Liver (tissue), 9 donors: ENCODE data around the gene MTARC2. TPM values are rescaled to one million over a fixed set of nuclear protein-coding genes. Genes with fewer than 3 reads are reported as not detected.
A peak's percentile ranks its signal among the peaks of the same experiment; 100 is the strongest.

ENCODE experiments used
- DNase-seq: peaks from one replicate; pipeline ENCODE4 v3.0.0-alpha.2; 2017; ENCODE audit warnings: low spot score
- H3K27ac ChIP-seq, 2 donors: one replicate each; pipeline ENCODE4 v1.7.0; 2013; ENCODE audit warnings: inconsistent platforms in 2 of 2, low read length in 2 of 2, control low read depth in 1 of 2, low read depth in 1 of 2, mild to moderate bottlenecking in 1 of 2
- H3K27me3 ChIP-seq, 4 donors: one replicate each; pipeline versions ENCODE4 v1.6.1 to v1.7.0; 2013; ENCODE audit warnings: low read length in 3 of 4, inconsistent platforms in 1 of 4, mild to moderate bottlenecking in 1 of 4, moderate library complexity in 1 of 4; ENCODE audit not compliant: control insufficient read depth in 4 of 4, insufficient read depth in 4 of 4
- H3K36me3 ChIP-seq, 4 donors: one replicate each; pipeline versions ENCODE4 v1.6.1 to v1.7.0; 2013; ENCODE audit warnings: low read length in 3 of 4, mild to moderate bottlenecking in 3 of 4, low read depth in 1 of 4, moderate library complexity in 1 of 4; ENCODE audit not compliant: control insufficient read depth in 4 of 4, insufficient read depth in 3 of 4
- H3K4me1 ChIP-seq, 4 donors: one replicate each; pipeline versions ENCODE4 v1.6.1 to v1.7.0; 2013; ENCODE audit warnings: low read length in 3 of 4, mild to moderate bottlenecking in 3 of 4, moderate library complexity in 1 of 4; ENCODE audit not compliant: control insufficient read depth in 4 of 4, insufficient read depth in 4 of 4
- H3K4me3 ChIP-seq, 3 donors: one replicate each; pipeline versions ENCODE4 v1.6.1 to v1.7.0; 2013; ENCODE audit warnings: low read length in 3 of 3, control low read depth in 1 of 3, low read depth in 1 of 3, mild to moderate bottlenecking in 1 of 3
- H3K9ac ChIP-seq, 2 donors: one replicate each; pipeline ENCODE4 v1.7.0; 2013; ENCODE audit warnings: low read length in 2 of 2, mild to moderate bottlenecking in 2 of 2, moderate library complexity in 2 of 2, control low read depth in 1 of 2, low read depth in 1 of 2
- H3K9me3 ChIP-seq, 4 donors: one replicate each; pipeline versions ENCODE4 v1.6.1 to v1.7.0; 2013; ENCODE audit warnings: low read length in 3 of 4; ENCODE audit not compliant: control insufficient read depth in 4 of 4
- EGR1 ChIP-seq, 2 donors: IDR thresholded peaks; 2 replicates each; pipeline ENCODE4 v1.6.1; 2016 to 2018; ENCODE audit warnings: antibody characterized with exemption in 2 of 2, low read depth in 2 of 2
- FOXA1 ChIP-seq: IDR thresholded peaks from 2 replicates; pipeline ENCODE4 v1.6.1; 2016; ENCODE audit warnings: antibody characterized with exemption
- FOXA2 ChIP-seq: IDR thresholded peaks from 2 replicates; pipeline ENCODE4 v1.6.1; 2016; ENCODE audit warnings: antibody characterized with exemption
- GABPA ChIP-seq, 2 donors: IDR thresholded peaks in 1 of 2; conservative IDR thresholded peaks in 1 of 2; 2 replicates each; pipeline ENCODE4 v1.6.1; 2016; ENCODE audit warnings: antibody characterized with exemption in 2 of 2, mild to moderate bottlenecking in 1 of 2, moderate library complexity in 1 of 2
- HNF4A ChIP-seq, 2 donors: conservative IDR thresholded peaks; 2 replicates each; pipeline ENCODE4 v1.6.1; 2016; ENCODE audit warnings: antibody characterized with exemption in 2 of 2, mild to moderate bottlenecking in 2 of 2
- HNF4G ChIP-seq: IDR thresholded peaks from 2 replicates; pipeline ENCODE4 v1.6.1; 2016; ENCODE audit warnings: antibody characterized with exemption
- JUND ChIP-seq, 2 donors: IDR thresholded peaks; 2 replicates each; pipeline ENCODE4 v1.6.1; 2016; ENCODE audit warnings: antibody characterized with exemption in 2 of 2
- NR2F2 ChIP-seq: IDR thresholded peaks from 2 replicates; pipeline ENCODE4 v1.6.1; 2016; ENCODE audit warnings: antibody characterized with exemption
- RAD21 ChIP-seq, 2 donors: IDR thresholded peaks; 2 replicates each; pipeline ENCODE4 v1.6.1; 2016; ENCODE audit warnings: antibody characterized with exemption in 2 of 2, mild to moderate bottlenecking in 2 of 2
- RXRA ChIP-seq, 2 donors: IDR thresholded peaks; 2 replicates each; pipeline ENCODE4 v1.6.1; 2017 to 2018; ENCODE audit warnings: antibody characterized with exemption in 2 of 2, mild to moderate bottlenecking in 1 of 2
- SP1 ChIP-seq: IDR thresholded peaks from 2 replicates; pipeline ENCODE4 v1.6.1; 2018; ENCODE audit warnings: antibody characterized with exemption, mild to moderate bottlenecking
- TAF1 ChIP-seq: conservative IDR thresholded peaks from 2 replicates; pipeline ENCODE4 v1.6.1; 2016; ENCODE audit warnings: antibody characterized with exemption, mild to moderate bottlenecking
- YY1 ChIP-seq: IDR thresholded peaks from 2 replicates; pipeline ENCODE4 v1.6.1; 2016; ENCODE audit warnings: antibody characterized with exemption, mild to moderate bottlenecking
- whole genome bisulfite sequencing: extraction: QIAGEN DNeasy Blood & Tissue Kit; methylation state at CpG from one replicate; pipeline ENCODE4 v1.1.7; 2013; 5-methylcytosine and 5-hydroxymethylcytosine counted together
- polyA plus RNA-seq, 2 donors: library from polyadenylated mRNA; stranded (reverse) in 1 of 2; unstranded in 1 of 2; fragments of 200-250 nt in 1 of 2; fragments of >200 nt in 1 of 2; fragmentation: Nextera tagmentation in 1 of 2; extraction: Ambion mirVana in 1 of 2; gene quantifications; one replicate each; pipeline versions ENCODE4 v1.2.1 to v1.2.3, GENCODE V29; 2013 to 2015
- total RNA-seq, 2 donors: library from RNA; depleted of rRNA; stranded (reverse); fragments of >200 nt; gene quantifications; one replicate each; pipeline ENCODE4 v1.2.3, GENCODE V29; 2014
- TF ChIP-seq, protein P1 (sequence below): IDR thresholded peaks from 2 replicates; pipeline ENCODE4 v1.6.1; 2016; ENCODE audit warnings: antibody characterized with exemption
- TF ChIP-seq, protein P2 (sequence below): IDR thresholded peaks from 2 replicates; pipeline ENCODE4 v1.6.1; 2016; ENCODE audit warnings: antibody characterized with exemption, mild to moderate bottlenecking
- TF ChIP-seq, protein P3 (sequence below): IDR thresholded peaks from 2 replicates; pipeline ENCODE4 v1.6.1; 2016; ENCODE audit warnings: antibody characterized with exemption
- TF ChIP-seq, protein P4 (sequence below): IDR thresholded peaks from 2 replicates; pipeline ENCODE4 v1.6.1; 2016; ENCODE audit warnings: antibody characterized with exemption
- TF ChIP-seq, protein P5 (sequence below): fragments of 150-350 bp; IDR thresholded peaks from 2 replicates; pipeline ENCODE4 v1.5.1; 2017; ENCODE audit warnings: improper control_type of control experiment, low read depth, low read length; ENCODE audit not compliant: missing input control
- donor health status: healthy.
- donor health status: healthy.
- donor health status: healthy.
- donor health status: healthy.
- donor health status: healthy.

Gene MTARC2
- total and polyA plus RNA-seq, 4 donors = 24.9 to 96.1 (median 71.4) TPM

DNA sequence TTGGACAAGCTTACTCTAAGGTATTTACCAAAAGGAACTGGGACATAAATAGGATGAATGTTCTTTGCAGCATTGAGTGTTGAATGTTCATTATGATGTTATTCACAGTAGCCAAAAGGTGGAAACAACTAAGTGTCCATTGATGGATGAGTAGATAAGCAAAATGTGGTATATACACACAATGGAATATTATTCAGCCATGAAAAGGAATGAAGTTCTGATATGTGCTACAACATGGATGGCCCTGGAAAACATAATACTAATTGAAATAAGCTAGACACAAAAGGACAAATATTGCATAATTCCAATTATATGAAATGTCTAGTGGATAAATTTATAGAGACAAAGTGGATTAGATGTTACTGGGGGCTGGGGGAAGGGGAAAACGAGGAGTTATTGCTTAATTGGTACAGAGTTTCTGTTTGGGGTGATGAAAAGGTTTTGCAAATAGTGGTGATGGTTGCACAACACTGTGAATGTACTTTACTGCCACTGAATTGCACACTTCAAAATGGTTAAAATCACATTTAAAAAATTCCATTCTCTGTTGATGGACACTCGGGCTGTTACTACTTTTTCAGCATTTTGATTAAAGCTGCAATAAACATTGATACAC is 41.5 kb downstream of the MTARC2 start:
- Histone ChIP-seq H3K27ac (peak overlapping the region; percentile 88 to 89), H3K9ac (peak overlapping the region in 1 of 2 donors; percentile 24), H3K4me3 (no peak overlapping the region), H3K27me3 (no peaks in the 10 kb centered on the region), H3K4me1 (peaks cover 12 to 76% (median 66%) of the 10 kb centered on the region in 4 donors), H3K9me3 (no peaks in the 10 kb centered on the region), H3K36me3 (no peaks in the 10 kb centered on the region)
- DNase-seq = peak; percentile 6
- peak; percentile 75 for TF ChIP-seq YY1
- TF ChIP-seq NR2F2 = no peak
- TF ChIP-seq GABPA (IDR thresholded peaks at IDR 0.05 in 1 of 2, conservative IDR thresholded peaks at IDR 0.05 in 1 of 2) = peak in 1 of 2 donors; percentile 31
- peak; percentile 56 to 87 for TF ChIP-seq RXRA (IDR thresholded peaks at IDR 0.05)
- TF ChIP-seq EGR1 (IDR thresholded peaks at IDR 0.05; ENCODE audit: low read depth in 2 of 2) = no peak
- TF ChIP-seq, protein P1, sequence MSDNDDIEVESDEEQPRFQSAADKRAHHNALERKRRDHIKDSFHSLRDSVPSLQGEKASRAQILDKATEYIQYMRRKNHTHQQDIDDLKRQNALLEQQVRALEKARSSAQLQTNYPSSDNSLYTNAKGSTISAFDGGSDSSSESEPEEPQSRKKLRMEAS = peak; percentile 74
- TF ChIP-seq, protein P2, sequence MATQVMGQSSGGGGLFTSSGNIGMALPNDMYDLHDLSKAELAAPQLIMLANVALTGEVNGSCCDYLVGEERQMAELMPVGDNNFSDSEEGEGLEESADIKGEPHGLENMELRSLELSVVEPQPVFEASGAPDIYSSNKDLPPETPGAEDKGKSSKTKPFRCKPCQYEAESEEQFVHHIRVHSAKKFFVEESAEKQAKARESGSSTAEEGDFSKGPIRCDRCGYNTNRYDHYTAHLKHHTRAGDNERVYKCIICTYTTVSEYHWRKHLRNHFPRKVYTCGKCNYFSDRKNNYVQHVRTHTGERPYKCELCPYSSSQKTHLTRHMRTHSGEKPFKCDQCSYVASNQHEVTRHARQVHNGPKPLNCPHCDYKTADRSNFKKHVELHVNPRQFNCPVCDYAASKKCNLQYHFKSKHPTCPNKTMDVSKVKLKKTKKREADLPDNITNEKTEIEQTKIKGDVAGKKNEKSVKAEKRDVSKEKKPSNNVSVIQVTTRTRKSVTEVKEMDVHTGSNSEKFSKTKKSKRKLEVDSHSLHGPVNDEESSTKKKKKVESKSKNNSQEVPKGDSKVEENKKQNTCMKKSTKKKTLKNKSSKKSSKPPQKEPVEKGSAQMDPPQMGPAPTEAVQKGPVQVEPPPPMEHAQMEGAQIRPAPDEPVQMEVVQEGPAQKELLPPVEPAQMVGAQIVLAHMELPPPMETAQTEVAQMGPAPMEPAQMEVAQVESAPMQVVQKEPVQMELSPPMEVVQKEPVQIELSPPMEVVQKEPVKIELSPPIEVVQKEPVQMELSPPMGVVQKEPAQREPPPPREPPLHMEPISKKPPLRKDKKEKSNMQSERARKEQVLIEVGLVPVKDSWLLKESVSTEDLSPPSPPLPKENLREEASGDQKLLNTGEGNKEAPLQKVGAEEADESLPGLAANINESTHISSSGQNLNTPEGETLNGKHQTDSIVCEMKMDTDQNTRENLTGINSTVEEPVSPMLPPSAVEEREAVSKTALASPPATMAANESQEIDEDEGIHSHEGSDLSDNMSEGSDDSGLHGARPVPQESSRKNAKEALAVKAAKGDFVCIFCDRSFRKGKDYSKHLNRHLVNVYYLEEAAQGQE = peak; percentile 66
- TF ChIP-seq TAF1 = no peak
- peak; percentile 26 for TF ChIP-seq FOXA1
- TF ChIP-seq, protein P3, sequence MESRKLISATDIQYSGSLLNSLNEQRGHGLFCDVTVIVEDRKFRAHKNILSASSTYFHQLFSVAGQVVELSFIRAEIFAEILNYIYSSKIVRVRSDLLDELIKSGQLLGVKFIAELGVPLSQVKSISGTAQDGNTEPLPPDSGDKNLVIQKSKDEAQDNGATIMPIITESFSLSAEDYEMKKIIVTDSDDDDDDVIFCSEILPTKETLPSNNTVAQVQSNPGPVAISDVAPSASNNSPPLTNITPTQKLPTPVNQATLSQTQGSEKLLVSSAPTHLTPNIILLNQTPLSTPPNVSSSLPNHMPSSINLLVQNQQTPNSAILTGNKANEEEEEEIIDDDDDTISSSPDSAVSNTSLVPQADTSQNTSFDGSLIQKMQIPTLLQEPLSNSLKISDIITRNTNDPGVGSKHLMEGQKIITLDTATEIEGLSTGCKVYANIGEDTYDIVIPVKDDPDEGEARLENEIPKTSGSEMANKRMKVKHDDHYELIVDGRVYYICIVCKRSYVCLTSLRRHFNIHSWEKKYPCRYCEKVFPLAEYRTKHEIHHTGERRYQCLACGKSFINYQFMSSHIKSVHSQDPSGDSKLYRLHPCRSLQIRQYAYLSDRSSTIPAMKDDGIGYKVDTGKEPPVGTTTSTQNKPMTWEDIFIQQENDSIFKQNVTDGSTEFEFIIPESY = peak; percentile 64
- peak; percentile 59 for TF ChIP-seq SP1
- no peak for TF ChIP-seq HNF4G
- TF ChIP-seq HNF4A (conservative IDR thresholded peaks at IDR 0.05) = peak; percentile 69 to 80
- TF ChIP-seq, protein P4, sequence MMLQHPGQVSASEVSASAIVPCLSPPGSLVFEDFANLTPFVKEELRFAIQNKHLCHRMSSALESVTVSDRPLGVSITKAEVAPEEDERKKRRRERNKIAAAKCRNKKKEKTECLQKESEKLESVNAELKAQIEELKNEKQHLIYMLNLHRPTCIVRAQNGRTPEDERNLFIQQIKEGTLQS = peak; percentile 64
- TF ChIP-seq, protein P5, sequence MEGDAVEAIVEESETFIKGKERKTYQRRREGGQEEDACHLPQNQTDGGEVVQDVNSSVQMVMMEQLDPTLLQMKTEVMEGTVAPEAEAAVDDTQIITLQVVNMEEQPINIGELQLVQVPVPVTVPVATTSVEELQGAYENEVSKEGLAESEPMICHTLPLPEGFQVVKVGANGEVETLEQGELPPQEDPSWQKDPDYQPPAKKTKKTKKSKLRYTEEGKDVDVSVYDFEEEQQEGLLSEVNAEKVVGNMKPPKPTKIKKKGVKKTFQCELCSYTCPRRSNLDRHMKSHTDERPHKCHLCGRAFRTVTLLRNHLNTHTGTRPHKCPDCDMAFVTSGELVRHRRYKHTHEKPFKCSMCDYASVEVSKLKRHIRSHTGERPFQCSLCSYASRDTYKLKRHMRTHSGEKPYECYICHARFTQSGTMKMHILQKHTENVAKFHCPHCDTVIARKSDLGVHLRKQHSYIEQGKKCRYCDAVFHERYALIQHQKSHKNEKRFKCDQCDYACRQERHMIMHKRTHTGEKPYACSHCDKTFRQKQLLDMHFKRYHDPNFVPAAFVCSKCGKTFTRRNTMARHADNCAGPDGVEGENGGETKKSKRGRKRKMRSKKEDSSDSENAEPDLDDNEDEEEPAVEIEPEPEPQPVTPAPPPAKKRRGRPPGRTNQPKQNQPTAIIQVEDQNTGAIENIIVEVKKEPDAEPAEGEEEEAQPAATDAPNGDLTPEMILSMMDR = no peak
- peak; percentile 34 for TF ChIP-seq FOXA2
- TF ChIP-seq JUND (IDR thresholded peaks at IDR 0.05) = peak in 1 of 2 donors; percentile 37
- peak; percentile 9 to 18 for TF ChIP-seq RAD21 (IDR thresholded peaks at IDR 0.05)
- WGBS = 12% methylated on average over 2 of the region's 2 CpGs
